ENCODE measurements around the gene CERS4. TPM values are rescaled to one million over a fixed set of nuclear protein-coding genes. Genes with fewer than 3 reads are reported as not detected.

Gene CERS4
- 79.6 and 82.6 TPM in 2 replicates for total RNA-seq
- 69.2 and 86.0 TPM in 2 replicates for polyA plus RNA-seq

GRCh38 chr19:8208922-8209461, at the start of gene CERS4:
Gene CERS4, plus strand, starts transcription at chr19:8209370. Its CDS starts 41,707 bp downstream, at chr19:8251077.
- 0% methylated on average over 11 of the region's 60 CpGs for WGBS (ENCODE audit: low lambda C conversion rate, missing lambda C conversion rate)
- peak; percentile 96 for DNase-seq (ENCODE audit: low spot score)
- Histone ChIP-seq H4K20me1 (ENCODE audit: insufficient read depth, poor library complexity, severe bottlenecking) (peaks cover 32% of the 10 kb centered on the region), H3K4me3 (peak within 1 kb of the TSS; percentile 89), H3K27ac (peak within 1 kb of the TSS; percentile 97), H3K36me3 (replicated peaks; ENCODE audit: insufficient read depth, low read depth) (no peaks in the 10 kb centered on the region), H3K9me2 (replicated peaks; ENCODE audit: insufficient read depth) (no peaks in the 10 kb centered on the region), H3K4me1 (ENCODE audit: insufficient read depth) (peaks cover 24% of the 10 kb centered on the region), H3K9me3 (ENCODE audit: low read depth) (no peaks in the 10 kb centered on the region), H3K79me2 (peaks cover 45% of the 10 kb centered on the region), H3K4me2 (peak within 1 kb of the TSS; percentile 94), H2AFZ (peak within 1 kb of the TSS; percentile 83), H3K27me3 (no peaks in the 10 kb centered on the region)
- TF ChIP-seq EZH2 (IDR thresholded peaks at IDR 0.05; ENCODE audit: borderline replicate concordance), result no peak
- no peak for TF ChIP-seq CTCF (IDR thresholded peaks at IDR 0.05; ENCODE audit: poor library complexity)
- TF ChIP-seq EZH2phosphoT487 (IDR thresholded peaks at IDR 0.05; ENCODE audit: low read depth, severe bottlenecking, unreplicated experiment), result no peak

GRCh38 chr19:8161135-8161646, 48.0 kb upstream of the CERS4 start:
- H4K20me1 ChIP-seq (ENCODE audit: insufficient read depth, poor library complexity, severe bottlenecking), result no peaks in the 10 kb centered on the region
- DNase-seq (ENCODE audit: low spot score), result no peak
- H3K4me3 ChIP-seq, result no peak overlapping the region
- no peaks in the 10 kb centered on the region for H3K4me1 ChIP-seq (ENCODE audit: insufficient read depth)
- H3K9me2 ChIP-seq (replicated peaks; ENCODE audit: insufficient read depth), result no peaks in the 10 kb centered on the region
- H2AFZ ChIP-seq, result no peak overlapping the region
- no peaks in the 10 kb centered on the region for H3K9me3 ChIP-seq (ENCODE audit: low read depth)
- H3K27ac ChIP-seq, result no peak overlapping the region
- H3K4me2 ChIP-seq, result no peak overlapping the region
- H3K36me3 ChIP-seq (replicated peaks; ENCODE audit: insufficient read depth, low read depth), result no peaks in the 10 kb centered on the region
- H3K27me3 ChIP-seq, result no peaks in the 10 kb centered on the region
- TF ChIP-seq EZH2 (IDR thresholded peaks at IDR 0.05; ENCODE audit: borderline replicate concordance) (no peak), EZH2phosphoT487 (IDR thresholded peaks at IDR 0.05; ENCODE audit: low read depth, severe bottlenecking, unreplicated experiment) (no peak), CTCF (IDR thresholded peaks at IDR 0.05; ENCODE audit: poor library complexity) (no peak)
- 74% methylated on average over 12 of the region's 12 CpGs for WGBS (ENCODE audit: low lambda C conversion rate, missing lambda C conversion rate)
- H3K79me2 ChIP-seq, result no peaks in the 10 kb centered on the region

GRCh38 chr19:8163759-8164158, 45.4 kb upstream of the CERS4 start:
- Histone ChIP-seq H3K27me3 (no peaks in the 10 kb centered on the region), H3K4me3 (no peak overlapping the region), H3K27ac (peak overlapping the region; percentile 54), H3K79me2 (no peaks in the 10 kb centered on the region), H3K4me2 (no peak overlapping the region), H2AFZ (no peak overlapping the region), H3K4me1 (ENCODE audit: insufficient read depth) (no peaks in the 10 kb centered on the region), H3K36me3 (replicated peaks; ENCODE audit: insufficient read depth, low read depth) (no peaks in the 10 kb centered on the region), H4K20me1 (ENCODE audit: insufficient read depth, poor library complexity, severe bottlenecking) (no peaks in the 10 kb centered on the region), H3K9me3 (ENCODE audit: low read depth) (no peaks in the 10 kb centered on the region), H3K9me2 (replicated peaks; ENCODE audit: insufficient read depth) (no peaks in the 10 kb centered on the region)
- DNase-seq (ENCODE audit: low spot score), result peak; percentile 63
- TF ChIP-seq CTCF (IDR thresholded peaks at IDR 0.05; ENCODE audit: poor library complexity) (no peak), EZH2 (IDR thresholded peaks at IDR 0.05; ENCODE audit: borderline replicate concordance) (no peak), EZH2phosphoT487 (IDR thresholded peaks at IDR 0.05; ENCODE audit: low read depth, severe bottlenecking, unreplicated experiment) (no peak)
- WGBS (ENCODE audit: low lambda C conversion rate, missing lambda C conversion rate), result 32% methylated on average over 7 of the region's 7 CpGs
